SKM-1 (cell line): ENCODE results near the gene CMIP.

Experiments
- DNase-seq: peaks from one replicate; lab custom pipeline; 2025; ENCODE audit not compliant: unreplicated experiment; lab: John Stamatoyannopoulos, UW

The CMIP gene

GRCh38 chr16:81709016-81709900, 264.6 kb downstream of the CMIP start:
- no peak for DNase-seq

GRCh38 chr16:81710044-81710443, 265.4 kb downstream of the CMIP start:
- no peak for DNase-seq

GRCh38 chr16:81710596-81710995, 266.0 kb downstream of the CMIP start:
- no peak for DNase-seq

GRCh38 chr16:81711657-81712319, 267.2 kb downstream of the CMIP start:
- DNase-seq, result no peak

GRCh38 chr16:81712681-81713080, 268.1 kb downstream of the CMIP start:
- no peak for DNase-seq

GRCh38 chr16:81713295-81713772, 268.7 kb downstream of the CMIP start:
- no peak for DNase-seq

- no peak for DNase-seq
Observed at GRCh38 chr16:81713796-81714195, 269.2 kb downstream of the CMIP start.

- no peak for DNase-seq
Observed at GRCh38 chr16:81714583-81714982, 270.0 kb downstream of the CMIP start.

GRCh38 chr16:81715358-81716196, 271.0 kb downstream of the CMIP start:
- DNase-seq, result no peak

GRCh38 chr16:81716478-81717225, 272.0 kb downstream of the CMIP start:
- no peak for DNase-seq

- no peak for DNase-seq
Observed at GRCh38 chr16:81717662-81718189, 273.1 kb downstream of the CMIP start.

- peak; percentile 28 for DNase-seq
Observed at GRCh38 chr16:81718637-81719036, 274.0 kb downstream of the CMIP start.

GRCh38 chr16:81719993-81720392, 275.4 kb downstream of the CMIP start:
- no peak for DNase-seq

GRCh38 chr16:81720973-81721906, 276.6 kb downstream of the CMIP start:
- peak; percentile 31 for DNase-seq

GRCh38 chr16:81723098-81723723, 278.6 kb downstream of the CMIP start:
- peak; percentile 71 for DNase-seq

GRCh38 chr16:81728435-81728834, 283.8 kb downstream of the CMIP start:
- DNase-seq, result no peak

GRCh38 chr16:81729451-81729850, 284.8 kb downstream of the CMIP start:
- DNase-seq, result no peak

GRCh38 chr16:81730090-81731051, 285.8 kb downstream of the CMIP start:
- DNase-seq, result no peak
